Measurements from ENCODE around the gene REG3G. TPM values are rescaled to one million over a fixed set of nuclear protein-coding genes. Genes with fewer than 3 reads are reported as not detected.
A peak's percentile ranks its signal among the peaks of the same experiment; 100 is the strongest.

REG3G gene
- total RNA-seq (2014; rRNA removed; shearing (Covaris generic); ENCODE audit: low replicate concordance): not detected in 2 replicates

DNA sequence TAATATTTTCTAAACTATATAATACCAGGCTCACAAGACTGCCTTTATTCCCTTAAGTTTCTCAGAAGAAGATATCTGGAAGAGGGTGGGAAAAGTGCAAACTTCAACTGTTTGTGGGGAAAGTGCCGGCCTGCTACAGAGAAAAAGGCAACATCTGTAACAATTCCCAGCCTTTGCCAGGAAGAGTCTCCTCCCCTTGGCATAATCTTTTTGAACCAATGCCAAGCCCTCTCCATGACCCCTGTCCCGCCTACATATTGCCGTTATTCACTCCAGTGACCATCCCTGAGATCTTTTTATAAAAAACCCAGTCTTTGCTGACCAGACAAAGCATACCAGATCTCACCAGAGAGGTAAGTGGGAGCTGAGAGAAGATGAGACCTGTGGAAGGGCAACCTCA lies at the start of gene REG3G:
REG3G (plus strand) TSS at position 282 of the 400 bp plus-strand sequence. CDS start 392 bp downstream, outside the sequence.
- Histone ChIP-seq H3K27me3 (no peaks in the 10 kb centered on the region), H3K4me3 (no peak within 1 kb of the TSS), H3K9me3 (no peaks in the 10 kb centered on the region), H3K36me3 (no peaks in the 10 kb centered on the region)
- DNase-seq: no peak

DNA sequence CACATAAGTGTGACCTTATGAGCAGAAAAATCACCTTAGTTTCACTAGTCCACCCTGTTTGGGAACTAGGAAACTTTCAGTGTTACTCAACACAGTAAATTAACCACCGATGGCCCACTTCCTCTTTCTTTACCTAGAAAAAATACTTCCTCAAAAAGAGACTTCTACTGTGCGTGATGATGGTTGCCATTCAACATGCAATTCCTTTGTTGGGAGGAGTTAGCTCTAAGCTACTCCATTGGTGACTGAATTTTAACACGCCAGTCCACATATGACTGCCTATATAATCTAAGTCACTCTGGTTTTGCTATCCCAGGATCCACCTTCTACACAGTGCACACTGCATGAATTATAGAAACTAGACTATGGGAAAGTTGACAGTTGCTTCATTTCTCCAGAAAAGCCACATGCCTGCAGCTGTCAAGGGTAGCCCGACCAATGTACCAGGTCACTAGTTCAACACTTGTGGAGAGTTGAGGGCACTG lies 47.8 kb upstream of the REG3G start:
- H3K9me3 ChIP-seq: no peaks in the 10 kb centered on the region
- H3K36me3 ChIP-seq: no peaks in the 10 kb centered on the region
- no peaks in the 10 kb centered on the region for H3K27me3 ChIP-seq
- DNase-seq: no peak
- H3K4me3 ChIP-seq: no peak overlapping the region

DNA sequence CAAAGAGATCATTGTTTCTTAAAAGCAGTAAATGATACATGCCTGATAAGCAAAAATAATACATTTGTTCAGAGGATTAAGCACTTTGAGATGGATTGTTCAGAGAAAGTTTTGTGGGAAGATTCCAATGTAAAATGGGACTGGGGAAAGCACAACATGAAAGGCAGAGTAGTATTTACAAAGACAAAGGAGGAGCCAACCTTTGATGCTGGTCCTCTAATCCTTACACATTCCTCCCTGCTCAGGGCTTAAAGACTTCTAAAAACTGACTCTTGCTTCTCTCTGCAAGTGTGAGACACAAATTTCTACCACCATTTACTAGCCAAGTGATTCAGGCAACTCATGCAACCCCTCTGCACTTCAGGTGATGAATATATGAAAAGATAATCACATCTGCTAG lies 47.2 kb upstream of the REG3G start:
- DNase-seq: no peak
- H3K4me3 ChIP-seq: no peak overlapping the region
- no peaks in the 10 kb centered on the region for H3K9me3 ChIP-seq
- no peaks in the 10 kb centered on the region for H3K27me3 ChIP-seq
- H3K36me3 ChIP-seq: no peaks in the 10 kb centered on the region

DNA sequence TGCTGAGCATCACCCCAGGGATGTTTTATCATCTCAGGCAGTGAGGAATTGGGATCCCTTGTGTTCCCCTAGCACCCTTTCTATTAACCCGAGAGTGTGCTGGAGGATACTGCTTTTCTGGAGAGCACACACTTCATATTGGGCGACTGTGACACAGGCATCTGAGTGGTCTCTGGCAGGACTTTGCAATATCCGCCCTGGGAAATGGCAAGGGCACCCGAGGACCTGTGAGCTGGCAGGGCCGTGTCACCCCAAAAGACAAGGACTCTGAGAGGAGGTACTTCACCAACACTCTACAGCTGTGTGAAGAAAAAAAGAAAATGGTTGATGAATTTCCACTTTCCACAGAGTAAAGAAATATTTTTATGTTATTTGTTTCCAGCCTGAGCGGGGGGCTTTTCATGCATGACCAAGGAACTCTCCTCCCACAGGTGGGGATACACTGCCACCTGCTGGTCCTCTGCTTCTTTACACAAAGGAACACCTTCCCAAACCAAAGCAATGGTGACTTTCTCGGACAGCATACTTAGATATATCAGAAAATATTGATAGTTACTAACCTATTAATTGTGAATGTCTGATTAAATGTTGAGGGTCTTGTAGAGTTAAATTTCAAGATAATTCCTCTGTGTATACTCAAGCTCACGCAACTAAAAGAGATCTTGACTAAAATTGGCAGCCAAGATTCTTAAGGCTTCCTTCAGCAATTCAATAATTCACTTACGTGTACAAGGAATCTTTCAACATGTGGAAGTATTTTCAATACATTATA lies 45.9 kb upstream of the REG3G start:
- H3K36me3 ChIP-seq: no peaks in the 10 kb centered on the region
- H3K9me3 ChIP-seq: no peaks in the 10 kb centered on the region
- no peak overlapping the region for H3K4me3 ChIP-seq
- DNase-seq: peak; percentile 20
- no peaks in the 10 kb centered on the region for H3K27me3 ChIP-seq

DNA sequence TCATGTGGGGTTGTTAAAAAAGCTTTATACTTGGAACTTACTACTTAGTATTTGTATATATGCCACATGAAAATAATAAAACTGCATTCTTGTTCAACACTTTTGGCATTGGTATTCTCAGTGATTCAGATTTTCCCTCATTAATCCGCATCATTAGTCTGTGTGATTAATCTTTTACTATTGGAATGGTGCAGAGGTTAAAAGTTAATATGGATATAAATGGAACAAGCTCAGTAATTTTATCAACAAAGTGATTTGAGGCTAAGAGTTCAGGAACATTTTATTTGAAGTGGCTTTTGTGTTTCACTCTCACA lies 45.4 kb upstream of the REG3G start:
- Histone ChIP-seq H3K4me3 (no peak overlapping the region), H3K36me3 (no peaks in the 10 kb centered on the region), H3K9me3 (no peaks in the 10 kb centered on the region), H3K27me3 (no peaks in the 10 kb centered on the region)
- DNase-seq: no peak

DNA sequence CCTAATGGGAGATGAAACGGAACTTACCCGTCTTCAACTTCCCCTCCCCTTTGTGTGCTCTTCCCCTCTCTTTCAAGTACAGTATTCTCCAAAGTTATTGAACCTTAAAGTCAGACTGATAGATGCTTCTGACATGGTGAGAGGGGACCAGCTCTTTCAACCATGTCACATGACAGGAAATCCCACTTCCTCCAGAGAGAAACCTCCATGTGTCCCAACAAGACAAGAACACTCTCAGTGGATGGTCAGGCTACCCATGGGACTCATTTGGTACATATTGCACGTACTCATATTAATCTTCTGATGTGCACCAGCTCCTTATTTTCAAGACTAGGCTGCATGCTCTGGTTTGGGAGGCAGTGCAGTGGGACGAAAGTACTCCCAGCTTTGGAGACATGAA lies 44.6 kb upstream of the REG3G start:
- H3K9me3 ChIP-seq: no peaks in the 10 kb centered on the region
- DNase-seq: no peak
- no peak overlapping the region for H3K4me3 ChIP-seq
- H3K36me3 ChIP-seq: no peaks in the 10 kb centered on the region
- H3K27me3 ChIP-seq: no peaks in the 10 kb centered on the region

DNA sequence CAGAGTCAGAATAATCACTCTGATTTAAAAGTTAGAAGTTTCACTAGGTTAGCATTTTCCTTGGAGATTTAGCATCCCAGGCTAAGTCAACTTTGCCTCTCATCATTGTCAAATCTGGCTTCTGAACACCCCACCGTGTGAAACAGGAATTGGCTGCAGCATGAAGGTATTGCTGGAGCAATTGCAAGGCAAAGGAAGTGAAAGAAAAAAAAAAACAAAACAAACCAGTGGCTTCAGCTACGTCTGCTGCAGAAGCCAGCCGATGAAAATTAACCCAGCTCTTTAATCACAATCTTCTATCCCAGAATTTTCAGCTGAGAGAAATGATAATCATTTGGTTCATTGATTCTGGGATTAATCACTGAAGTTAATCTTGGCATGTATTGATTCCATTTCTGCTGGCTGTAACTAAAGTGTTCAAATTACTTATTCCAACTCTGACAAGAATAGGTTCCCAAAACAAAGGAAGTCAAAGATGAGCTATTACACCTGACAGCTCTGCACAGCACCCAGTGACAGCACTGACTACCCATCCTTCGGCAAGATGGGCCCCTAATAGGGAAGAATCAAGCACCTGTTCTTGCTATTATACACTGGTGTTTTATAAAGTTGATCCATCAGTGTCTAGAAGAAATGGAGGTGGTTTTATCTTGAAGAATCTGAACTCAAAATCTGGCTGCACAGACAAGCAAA lies 42.7 kb upstream of the REG3G start:
- Histone ChIP-seq H3K27me3 (no peaks in the 10 kb centered on the region), H3K4me3 (no peak overlapping the region), H3K9me3 (no peaks in the 10 kb centered on the region), H3K36me3 (no peaks in the 10 kb centered on the region)
- no peak for DNase-seq

DNA sequence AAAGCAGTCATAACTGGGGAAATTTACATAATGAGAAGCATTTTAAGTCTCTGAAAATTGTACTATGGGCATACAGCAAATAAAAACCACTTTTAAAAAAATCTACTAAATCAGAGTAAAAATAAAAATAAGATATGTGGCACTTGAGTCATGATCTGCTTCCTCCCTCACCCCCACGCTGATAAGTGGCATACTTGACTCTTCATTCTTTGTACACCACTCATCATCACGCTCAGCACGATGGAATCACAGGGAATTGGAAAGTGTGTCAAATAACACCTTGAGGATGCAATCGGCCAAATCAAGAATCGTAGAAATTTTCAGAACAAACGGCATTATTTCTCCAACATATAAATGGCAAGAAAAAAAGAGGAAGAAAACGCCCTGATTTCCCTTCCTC lies 41.1 kb upstream of the REG3G start:
- DNase-seq: no peak
- H3K9me3 ChIP-seq: no peaks in the 10 kb centered on the region
- no peaks in the 10 kb centered on the region for H3K36me3 ChIP-seq

DNA sequence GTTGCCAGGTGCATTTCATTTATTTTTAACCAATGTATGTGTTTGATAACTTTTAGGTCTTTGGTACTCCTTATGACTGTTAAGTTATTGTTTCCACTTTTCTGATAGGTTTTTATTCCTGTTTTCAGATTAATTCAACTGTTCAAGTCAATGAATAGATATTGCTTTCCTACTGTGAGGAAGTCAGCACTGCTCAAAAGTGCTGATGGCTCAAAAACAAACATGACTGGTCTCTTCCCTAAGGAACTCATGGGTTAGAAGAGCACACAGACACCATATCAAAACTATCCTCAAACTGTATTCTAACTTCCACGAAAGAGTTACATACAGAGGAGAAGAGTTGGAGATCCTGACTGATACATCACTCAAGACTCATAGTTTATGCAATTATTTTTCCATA lies 39.9 kb upstream of the REG3G start:
- no peaks in the 10 kb centered on the region for H3K9me3 ChIP-seq
- DNase-seq: no peak
- no peaks in the 10 kb centered on the region for H3K36me3 ChIP-seq

More for the DNA sequence above, 41.1 kb upstream of the REG3G start:
- Histone ChIP-seq H3K4me3 (no peak overlapping the region), H3K27me3 (no peaks in the 10 kb centered on the region)

DNA sequence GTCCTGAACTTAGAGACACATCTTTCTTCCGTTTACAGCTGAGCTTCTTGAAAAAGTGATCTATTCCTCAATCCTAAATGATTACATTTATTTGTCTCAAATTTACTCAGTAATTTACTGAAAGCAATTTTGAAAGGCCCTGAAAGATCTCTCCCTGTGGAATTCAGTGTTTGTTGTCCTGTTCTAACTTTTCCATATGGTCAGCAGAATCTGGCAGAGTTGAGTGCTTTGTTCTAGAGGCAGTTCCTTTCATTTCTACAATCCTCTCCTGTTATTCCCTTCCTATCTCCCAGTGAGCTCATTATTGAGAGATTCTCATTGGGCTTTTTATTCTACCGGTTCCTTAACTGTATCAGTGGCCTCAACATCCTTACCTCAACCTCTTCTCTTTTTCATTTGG lies 36.5 kb upstream of the REG3G start:
- no peaks in the 10 kb centered on the region for H3K36me3 ChIP-seq
- H3K27me3 ChIP-seq: peaks cover 6% of the 10 kb centered on the region
- no peak for DNase-seq
- no peak overlapping the region for H3K4me3 ChIP-seq
- no peaks in the 10 kb centered on the region for H3K9me3 ChIP-seq

More for the DNA sequence above, 39.9 kb upstream of the REG3G start:
- H3K27me3 ChIP-seq: no peaks in the 10 kb centered on the region
- no peak overlapping the region for H3K4me3 ChIP-seq

DNA sequence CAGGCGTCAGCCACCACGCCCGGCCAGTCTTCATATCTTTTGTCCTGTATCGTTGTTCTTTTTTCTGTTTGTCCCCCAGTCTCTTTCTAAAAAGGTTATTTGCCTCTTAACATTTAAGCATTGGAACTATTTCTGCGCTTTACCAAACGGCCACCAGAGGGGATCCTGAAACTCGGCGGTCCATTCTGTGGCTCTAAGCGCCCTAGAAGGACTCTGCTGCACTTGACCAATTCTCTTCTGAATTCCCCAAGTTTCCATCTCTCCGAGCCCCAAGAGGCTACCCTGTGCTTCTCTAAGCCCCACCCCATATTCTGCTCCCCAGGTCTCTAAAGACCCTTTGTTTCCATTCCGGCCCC lies 33.1 kb upstream of the REG3G start:
- no peak for DNase-seq
- Histone ChIP-seq H3K36me3 (no peaks in the 10 kb centered on the region), H3K9me3 (no peaks in the 10 kb centered on the region), H3K27me3 (peaks cover 6% of the 10 kb centered on the region), H3K4me3 (no peak overlapping the region)

DNA sequence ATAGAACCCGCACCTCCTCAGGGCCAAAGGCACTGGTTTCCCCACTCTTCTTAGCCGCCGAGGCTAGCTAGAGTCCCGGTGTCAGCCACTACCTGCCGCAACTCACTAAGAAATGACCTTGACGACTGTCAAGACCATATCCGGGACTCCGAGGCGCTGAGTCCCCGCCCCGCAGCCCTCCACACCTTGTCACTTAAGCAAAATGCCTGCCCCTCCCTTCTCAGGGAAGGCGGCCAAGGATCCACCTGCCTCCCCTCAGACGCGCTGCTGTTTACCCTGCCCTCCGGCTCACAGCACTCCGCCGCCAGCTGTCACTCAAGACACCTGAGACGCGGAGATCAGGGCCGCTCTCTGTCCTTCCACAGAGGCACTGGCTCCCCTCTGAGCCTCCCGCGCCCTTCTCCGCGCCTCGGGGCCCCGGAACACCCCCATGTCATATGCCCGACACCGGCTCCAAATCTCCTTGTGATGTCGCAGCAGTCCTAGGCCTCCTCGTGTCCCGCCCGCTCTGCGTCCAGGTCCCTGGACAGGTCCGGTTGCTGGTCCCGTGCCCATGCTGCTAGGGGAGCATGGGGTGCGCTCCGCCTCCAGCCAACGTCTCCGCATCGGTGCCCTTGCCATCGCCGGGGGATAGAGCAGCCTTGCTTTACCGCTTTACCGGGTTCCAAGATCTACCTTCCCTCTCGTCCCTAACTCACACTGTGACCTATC lies 32.5 kb upstream of the REG3G start:
- H3K4me3 ChIP-seq: no peak overlapping the region
- H3K36me3 ChIP-seq: no peaks in the 10 kb centered on the region
- H3K9me3 ChIP-seq: no peaks in the 10 kb centered on the region
- H3K27me3 ChIP-seq: peaks cover 6% of the 10 kb centered on the region
- DNase-seq: no peak

DNA sequence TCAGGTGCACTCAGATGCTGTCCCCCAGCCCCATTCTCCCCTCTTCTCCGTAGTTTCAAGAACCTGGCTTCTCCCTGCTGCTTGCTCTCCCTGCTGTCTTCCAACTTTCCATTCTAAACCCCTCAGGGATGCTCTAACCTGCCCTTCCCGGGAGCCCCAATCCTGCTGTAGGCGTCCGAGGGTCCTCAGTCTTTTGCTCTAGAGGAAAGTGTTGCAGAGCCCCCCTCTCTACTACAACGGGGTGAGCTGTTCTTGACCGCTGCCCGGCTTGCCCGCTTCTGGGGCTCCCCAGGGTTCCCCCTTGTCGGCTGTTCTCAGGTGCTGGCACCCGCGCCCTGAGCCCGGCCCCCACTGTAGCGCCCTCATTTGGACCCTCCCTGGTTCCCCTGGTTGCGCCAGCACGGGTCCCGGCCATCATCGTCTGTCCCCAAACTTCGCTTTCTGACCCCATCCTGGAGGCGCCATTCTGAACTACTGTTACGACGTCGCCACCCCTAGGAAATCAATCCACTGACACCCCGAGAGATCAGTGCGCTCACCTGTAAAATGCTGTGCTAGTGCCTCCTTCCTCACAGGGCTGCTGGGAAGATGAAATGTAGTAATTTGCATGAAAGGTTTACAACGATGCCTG lies 31.9 kb upstream of the REG3G start:
- H3K9me3 ChIP-seq: no peaks in the 10 kb centered on the region
- H3K4me3 ChIP-seq: no peak overlapping the region
- H3K27me3 ChIP-seq: peaks cover 6% of the 10 kb centered on the region
- H3K36me3 ChIP-seq: no peaks in the 10 kb centered on the region
- DNase-seq: no peak

DNA sequence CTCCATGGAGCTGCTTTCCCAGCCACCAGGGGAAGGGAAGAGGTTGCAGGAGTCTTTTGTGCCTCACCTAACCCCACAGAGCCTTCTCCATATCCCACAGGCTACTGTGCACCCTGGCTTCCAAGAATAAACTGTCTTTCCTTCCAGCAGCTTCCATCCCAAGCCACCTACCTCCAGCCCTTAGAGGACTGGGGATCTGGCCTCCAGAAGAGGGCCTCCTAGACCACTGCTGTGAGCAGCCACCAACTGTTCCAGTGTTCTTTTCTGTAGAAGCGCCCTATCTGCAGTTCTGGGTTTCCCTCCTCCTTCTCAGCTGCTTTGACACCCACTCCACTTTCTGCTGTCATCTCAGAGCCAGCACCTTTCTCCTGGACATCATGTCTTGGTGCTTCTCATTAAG lies 30.7 kb upstream of the REG3G start:
- Histone ChIP-seq H3K4me3 (no peak overlapping the region), H3K36me3 (no peaks in the 10 kb centered on the region), H3K27me3 (peaks cover 6% of the 10 kb centered on the region), H3K9me3 (no peaks in the 10 kb centered on the region)
- DNase-seq: no peak

DNA sequence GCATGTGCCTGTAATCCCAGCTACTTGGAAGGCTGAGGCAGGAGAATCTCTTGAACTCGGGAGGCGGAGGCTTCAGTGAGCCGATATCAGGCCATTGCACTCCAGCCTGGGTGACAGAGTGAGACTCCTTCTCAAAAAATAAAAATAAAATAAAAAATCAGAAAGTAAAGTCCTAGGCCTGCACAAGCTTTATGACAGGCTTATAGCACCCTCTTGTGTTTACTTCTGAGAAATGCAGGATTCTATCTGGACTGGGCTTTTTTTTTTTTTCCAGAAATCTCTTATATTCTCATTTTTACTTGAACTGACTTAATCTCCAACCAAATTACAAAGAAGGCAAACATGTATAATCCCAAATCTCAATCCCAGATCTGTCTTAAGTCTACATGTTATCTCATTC lies 26.1 kb upstream of the REG3G start:
- no peak overlapping the region for H3K4me3 ChIP-seq
- no peak for DNase-seq
- no peaks in the 10 kb centered on the region for H3K27me3 ChIP-seq
- no peaks in the 10 kb centered on the region for H3K36me3 ChIP-seq
- H3K9me3 ChIP-seq: no peaks in the 10 kb centered on the region

DNA sequence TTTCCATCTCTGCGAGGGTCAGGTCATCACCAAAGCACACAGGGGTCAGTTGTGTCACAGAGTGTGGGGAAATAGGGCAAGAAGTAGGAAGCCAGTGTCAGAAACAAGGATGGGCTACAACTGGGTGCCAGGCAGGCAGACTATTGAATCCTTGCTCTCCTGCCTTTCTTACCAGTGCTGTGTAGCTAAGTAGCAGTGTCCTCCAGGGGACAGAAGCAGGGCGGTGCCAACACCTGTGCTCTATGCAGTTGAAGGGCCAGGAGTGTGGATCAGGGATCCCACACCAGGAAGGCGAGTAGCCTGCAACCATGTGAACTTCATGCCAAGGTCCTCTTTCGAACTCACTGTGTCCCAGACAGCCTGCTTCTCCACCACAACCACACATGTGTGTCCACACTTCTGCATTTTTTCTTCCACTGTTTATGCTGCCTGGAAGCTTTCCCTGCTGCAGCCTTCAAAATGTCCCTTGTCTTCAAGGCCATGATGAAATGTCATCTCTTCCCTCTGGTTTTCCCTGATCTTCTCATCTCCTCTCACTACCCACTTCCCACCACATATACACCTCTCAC lies 25.4 kb upstream of the REG3G start:
- no peaks in the 10 kb centered on the region for H3K27me3 ChIP-seq
- H3K9me3 ChIP-seq: no peaks in the 10 kb centered on the region
- DNase-seq: no peak
- no peaks in the 10 kb centered on the region for H3K36me3 ChIP-seq
- H3K4me3 ChIP-seq: no peak overlapping the region

DNA sequence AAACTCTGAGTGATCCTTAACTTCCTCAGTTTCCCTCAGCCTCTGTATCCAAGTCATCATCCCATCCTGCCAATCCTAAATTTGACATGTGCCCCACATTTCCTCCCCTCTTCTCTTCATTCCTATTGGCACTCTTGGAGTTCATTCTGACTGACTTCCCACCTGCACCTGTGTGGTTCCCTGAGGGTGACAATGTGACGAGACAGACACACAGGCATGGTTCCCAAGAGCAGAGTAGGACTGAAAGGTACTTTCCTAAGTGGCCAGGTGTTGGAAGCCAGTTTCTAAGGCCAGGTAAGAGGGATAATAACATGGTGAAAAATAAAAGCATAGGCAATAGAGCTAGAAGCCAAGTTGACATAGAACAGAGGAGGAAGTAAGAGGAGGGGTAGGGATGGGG lies 24.2 kb upstream of the REG3G start:
- DNase-seq: no peak
- Histone ChIP-seq H3K36me3 (no peaks in the 10 kb centered on the region), H3K27me3 (no peaks in the 10 kb centered on the region), H3K4me3 (no peak overlapping the region), H3K9me3 (no peaks in the 10 kb centered on the region)
